GM19043 (cell line): Measurements from ENCODE around the gene PLOD1.
"Not testable (repeated sequence)": the region's sequence is repeated elsewhere in the genome, so short reads cannot be mapped to it uniquely, and the experiment has no call there.

ENCODE experiments used
- ATAC-seq: cut with Tn5 transposase; IDR thresholded peaks from one replicate; pipeline ENCODE4 v1.9.1; 2021; ENCODE audit warnings: low read depth; ENCODE audit not compliant: unreplicated experiment

The PLOD1 gene

GRCh38 chr1:11935733-11936132, 1.2 kb downstream of the PLOD1 start:
- ATAC-seq, result not testable (repeated sequence)

GRCh38 chr1:11938722-11939526, 4.4 kb downstream of the PLOD1 start:
- ATAC-seq, result no peak

- ATAC-seq, result not testable (repeated sequence)
Measured at GRCh38 chr1:11939794-11940193, 5.3 kb downstream of the PLOD1 start.

- no peak for ATAC-seq
Measured at GRCh38 chr1:11940260-11940921, 5.9 kb downstream of the PLOD1 start.

GRCh38 chr1:11942280-11942679, 7.8 kb downstream of the PLOD1 start:
- no peak for ATAC-seq

- ATAC-seq, result no peak
Measured at GRCh38 chr1:11943619-11944018, 9.1 kb downstream of the PLOD1 start.

GRCh38 chr1:11944358-11944931, 9.9 kb downstream of the PLOD1 start:
- no peak for ATAC-seq

- no peak for ATAC-seq
Measured at GRCh38 chr1:11946647-11947046, 12.1 kb downstream of the PLOD1 start.

- no peak for ATAC-seq
Measured at GRCh38 chr1:11948822-11949458, 14.4 kb downstream of the PLOD1 start.

GRCh38 chr1:11951901-11952300, 17.4 kb downstream of the PLOD1 start:
- no peak for ATAC-seq

- ATAC-seq, result no peak
Measured at GRCh38 chr1:11952455-11953109, 18.1 kb downstream of the PLOD1 start.

GRCh38 chr1:11955221-11955620, 20.7 kb downstream of the PLOD1 start:
- no peak for ATAC-seq

- no peak for ATAC-seq
Measured at GRCh38 chr1:11957398-11957797, 22.9 kb downstream of the PLOD1 start.

GRCh38 chr1:11957897-11958296, 23.4 kb downstream of the PLOD1 start:
- no peak for ATAC-seq

GRCh38 chr1:11960276-11960675, 25.8 kb downstream of the PLOD1 start:
- ATAC-seq, result no peak

- ATAC-seq, result no peak
Measured at GRCh38 chr1:11960715-11961114, 26.2 kb downstream of the PLOD1 start.

GRCh38 chr1:11961230-11961629, 26.7 kb downstream of the PLOD1 start:
- no peak for ATAC-seq

GRCh38 chr1:11963622-11964021, 29.1 kb downstream of the PLOD1 start:
- no peak for ATAC-seq

- ATAC-seq, result no peak
Measured at GRCh38 chr1:11964656-11965055, 30.1 kb downstream of the PLOD1 start.

GRCh38 chr1:11967028-11967547, 32.6 kb downstream of the PLOD1 start:
- no peak for ATAC-seq
